ENCODE results near the gene TMEM132D. TPM values are rescaled to one million over a fixed set of nuclear protein-coding genes. Genes with fewer than 3 reads are reported as not detected.

Gene TMEM132D
- total and polyA plus RNA-seq, 8 donors: 0.19 to 2.8 (median 0.46) TPM

DNA sequence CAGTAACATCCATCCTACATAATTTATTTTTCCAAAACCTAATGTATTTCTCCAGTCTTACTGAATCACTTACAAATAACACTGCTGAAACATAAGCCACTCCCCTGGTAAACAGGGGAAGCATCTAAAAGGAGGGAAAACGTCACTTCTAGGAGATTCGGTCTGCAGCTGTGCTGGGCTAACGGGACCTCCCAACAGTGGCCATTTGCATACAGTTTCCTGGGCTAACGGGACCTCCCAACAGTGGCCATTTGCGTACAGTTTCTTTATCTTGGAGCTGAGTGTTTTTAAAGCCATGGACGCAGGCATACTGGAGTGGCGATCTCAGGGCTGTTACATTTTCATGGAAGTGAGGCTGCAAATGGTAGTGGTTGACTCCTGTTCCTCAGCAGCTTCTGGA lies 242.9 kb downstream of the TMEM132D start:
- TF ChIP-seq, protein P1, sequence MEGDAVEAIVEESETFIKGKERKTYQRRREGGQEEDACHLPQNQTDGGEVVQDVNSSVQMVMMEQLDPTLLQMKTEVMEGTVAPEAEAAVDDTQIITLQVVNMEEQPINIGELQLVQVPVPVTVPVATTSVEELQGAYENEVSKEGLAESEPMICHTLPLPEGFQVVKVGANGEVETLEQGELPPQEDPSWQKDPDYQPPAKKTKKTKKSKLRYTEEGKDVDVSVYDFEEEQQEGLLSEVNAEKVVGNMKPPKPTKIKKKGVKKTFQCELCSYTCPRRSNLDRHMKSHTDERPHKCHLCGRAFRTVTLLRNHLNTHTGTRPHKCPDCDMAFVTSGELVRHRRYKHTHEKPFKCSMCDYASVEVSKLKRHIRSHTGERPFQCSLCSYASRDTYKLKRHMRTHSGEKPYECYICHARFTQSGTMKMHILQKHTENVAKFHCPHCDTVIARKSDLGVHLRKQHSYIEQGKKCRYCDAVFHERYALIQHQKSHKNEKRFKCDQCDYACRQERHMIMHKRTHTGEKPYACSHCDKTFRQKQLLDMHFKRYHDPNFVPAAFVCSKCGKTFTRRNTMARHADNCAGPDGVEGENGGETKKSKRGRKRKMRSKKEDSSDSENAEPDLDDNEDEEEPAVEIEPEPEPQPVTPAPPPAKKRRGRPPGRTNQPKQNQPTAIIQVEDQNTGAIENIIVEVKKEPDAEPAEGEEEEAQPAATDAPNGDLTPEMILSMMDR (IDR thresholded peaks at IDR 0.05): no peak
- FAIRE-seq (no peak), DNase-seq (no peak), ATAC-seq (no peak)
- H3K27me3 ChIP-seq: peaks cover 0 to 3% (median 0%) of the 10 kb centered on the region in 4 donors
- H3K9me3 ChIP-seq: no peaks in the 10 kb centered on the region
- no peaks in the 10 kb centered on the region for H3K4me1 ChIP-seq
- WGBS, 2 donors: 46 to 50% methylated on average over 7 of the region's 7 CpGs
- H3K36me3 ChIP-seq: no peaks in the 10 kb centered on the region
- no peak overlapping the region for H3K27ac ChIP-seq
- intact Hi-C loops (cut with DNase I): no loop called here
- no peak overlapping the region for H3K4me3 ChIP-seq

DNA sequence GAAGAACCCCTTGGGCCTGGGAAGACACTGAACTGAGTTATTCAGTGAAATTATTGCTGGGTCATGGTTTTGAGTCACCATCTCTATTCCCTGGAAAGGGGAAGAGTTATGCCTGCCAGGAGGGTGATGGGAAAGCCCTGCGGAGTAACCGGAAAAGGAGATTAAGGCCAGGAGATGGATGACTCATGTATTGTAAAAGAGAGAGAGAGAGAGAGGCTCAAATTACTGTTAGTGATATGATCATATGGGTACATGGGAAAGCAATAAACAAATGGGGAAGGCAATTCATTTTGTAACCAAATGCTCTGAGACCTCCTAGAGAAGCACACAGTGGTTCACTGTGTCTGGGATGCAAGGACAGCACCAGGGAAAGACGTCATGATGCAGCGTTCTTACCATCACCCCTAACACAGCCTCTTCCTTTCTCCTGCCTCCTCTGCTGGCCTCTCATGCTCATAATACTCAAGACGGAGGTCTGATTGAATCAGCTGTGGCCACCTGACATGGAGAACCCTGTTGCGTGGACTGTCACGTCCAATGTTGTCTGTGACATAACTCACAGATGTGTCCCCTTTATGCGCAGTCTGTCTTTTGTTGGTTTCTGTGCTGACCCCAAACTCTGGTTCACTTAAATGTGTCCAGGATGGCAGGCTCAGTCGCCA lies 243.7 kb downstream of the TMEM132D start:
- DNase-seq: peak in 1 of 6 donors; percentile 16

DNA sequence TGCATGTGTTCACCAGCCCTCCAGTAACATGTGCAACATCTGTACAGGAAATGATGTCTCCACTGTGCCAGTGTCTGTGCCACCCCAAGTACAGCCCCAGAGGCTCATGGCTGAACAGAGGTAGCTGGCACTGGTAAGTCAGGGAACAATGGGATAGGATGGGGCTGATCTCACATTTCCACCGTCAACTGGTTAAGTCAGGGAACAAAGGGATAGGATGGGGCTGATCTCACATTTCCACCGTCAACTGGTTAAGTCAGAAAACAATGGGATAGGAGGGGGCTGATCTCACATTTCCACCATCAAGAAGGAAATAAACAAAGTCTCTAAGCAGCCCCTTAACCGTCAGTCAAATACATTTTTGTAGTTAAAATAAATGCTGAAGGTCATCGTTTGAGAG lies 246.6 kb downstream of the TMEM132D start:
- DNase-seq (no peak), FAIRE-seq (no peak), ATAC-seq (no peak)
- H3K9me3 ChIP-seq: no peaks in the 10 kb centered on the region
- no peaks in the 10 kb centered on the region for H3K36me3 ChIP-seq
- H3K27me3 ChIP-seq: peaks cover 0 to 5% (median 0%) of the 10 kb centered on the region in 4 donors
- H3K27ac ChIP-seq: no peak overlapping the region
- intact Hi-C loops (cut with DNase I): no loop called here
- 26 to 35% methylated on average over 4 of the region's 4 CpGs for WGBS, 2 donors
- no peak overlapping the region for H3K4me3 ChIP-seq
- H3K4me1 ChIP-seq: no peaks in the 10 kb centered on the region
- TF ChIP-seq, protein P1 (IDR thresholded peaks at IDR 0.05): no peak

More for the DNA sequence above, 243.7 kb downstream of the TMEM132D start:
- Histone ChIP-seq H3K4me1 (no peaks in the 10 kb centered on the region), H3K27me3 (no peaks in the 10 kb centered on the region), H3K36me3 (no peaks in the 10 kb centered on the region), H3K4me3 (no peak overlapping the region), H3K27ac (no peak overlapping the region), H3K9me3 (no peaks in the 10 kb centered on the region)
- intact Hi-C loops (cut with DNase I): no loop called here
- FAIRE-seq (no peak), ATAC-seq (no peak)
- WGBS, 2 donors: 62 to 77% methylated on average over 9 of the region's 9 CpGs
- TF ChIP-seq, protein P1 (IDR thresholded peaks at IDR 0.05): no peak

DNA sequence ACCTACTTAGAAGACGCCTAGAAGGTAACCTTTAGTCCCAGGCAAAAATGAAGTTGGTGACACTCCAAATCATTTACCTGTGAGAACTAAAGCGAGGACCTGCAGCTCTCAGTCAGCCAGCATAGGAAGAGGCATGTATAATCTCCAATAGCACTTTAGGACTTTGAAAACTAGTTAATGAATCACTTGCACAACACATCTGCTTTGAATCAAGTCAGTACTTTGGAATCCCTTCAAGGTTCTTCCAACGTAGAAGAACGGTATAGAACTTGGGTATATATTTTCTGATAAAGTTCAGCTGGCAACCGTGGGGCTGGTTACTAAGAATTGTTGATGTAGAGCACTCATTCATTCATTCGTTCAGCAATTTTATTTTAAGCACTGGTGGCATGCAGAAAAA lies 251.9 kb downstream of the TMEM132D start:
- FAIRE-seq (no peak), ATAC-seq (no peak), DNase-seq (no peak)
- WGBS, 2 donors: 36 to 38% methylated on average over 6 of the region's 6 CpGs
- H3K9me3 ChIP-seq: no peaks in the 10 kb centered on the region
- intact Hi-C loops (cut with DNase I): no loop called here
- H3K27ac ChIP-seq: no peak overlapping the region
- H3K27me3 ChIP-seq: peaks cover 0 to 5% (median 0%) of the 10 kb centered on the region in 4 donors
- TF ChIP-seq, protein P1 (IDR thresholded peaks at IDR 0.05): no peak
- H3K36me3 ChIP-seq: no peaks in the 10 kb centered on the region
- no peak overlapping the region for H3K4me3 ChIP-seq
- no peaks in the 10 kb centered on the region for H3K4me1 ChIP-seq

DNA sequence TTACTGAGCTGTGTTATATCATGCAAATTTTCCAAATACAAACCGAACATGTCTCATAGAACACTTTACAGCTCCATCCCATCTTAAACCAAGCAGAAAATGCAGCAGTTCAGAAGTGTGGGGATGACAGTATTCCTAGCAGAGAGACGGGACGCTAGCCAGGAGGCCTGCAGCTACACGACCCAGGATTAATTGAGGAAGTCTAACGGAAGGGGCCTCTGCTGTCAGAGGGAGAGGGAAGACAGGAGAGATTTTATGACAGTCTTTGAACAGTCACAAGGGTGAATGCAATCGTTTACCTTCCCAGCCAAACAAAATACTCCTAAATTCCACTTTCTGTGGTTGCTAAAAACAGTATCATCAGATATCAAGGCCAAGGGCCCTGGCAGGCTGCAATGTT lies 261.9 kb downstream of the TMEM132D start:
- no peaks in the 10 kb centered on the region for H3K36me3 ChIP-seq
- intact Hi-C loops (cut with DNase I): no loop called here
- 18 to 23% methylated on average over 6 of the region's 6 CpGs for WGBS, 2 donors
- no peaks in the 10 kb centered on the region for H3K4me1 ChIP-seq
- no peak overlapping the region for H3K27ac ChIP-seq
- FAIRE-seq: no peak
- H3K27me3 ChIP-seq: no peaks in the 10 kb centered on the region
- TF ChIP-seq, protein P1 (IDR thresholded peaks at IDR 0.05): no peak
- DNase-seq: no peak
- peak in 1 of 4 donors; percentile 38 for ATAC-seq
- H3K4me3 ChIP-seq: no peak overlapping the region
- no peaks in the 10 kb centered on the region for H3K9me3 ChIP-seq
